ENCODE data around the gene OR2T10.
"Not testable (repeated sequence)": the region's sequence is repeated elsewhere in the genome, so short reads cannot be mapped to it uniquely, and the experiment has no call there.

The OR2T10 gene

DNA sequence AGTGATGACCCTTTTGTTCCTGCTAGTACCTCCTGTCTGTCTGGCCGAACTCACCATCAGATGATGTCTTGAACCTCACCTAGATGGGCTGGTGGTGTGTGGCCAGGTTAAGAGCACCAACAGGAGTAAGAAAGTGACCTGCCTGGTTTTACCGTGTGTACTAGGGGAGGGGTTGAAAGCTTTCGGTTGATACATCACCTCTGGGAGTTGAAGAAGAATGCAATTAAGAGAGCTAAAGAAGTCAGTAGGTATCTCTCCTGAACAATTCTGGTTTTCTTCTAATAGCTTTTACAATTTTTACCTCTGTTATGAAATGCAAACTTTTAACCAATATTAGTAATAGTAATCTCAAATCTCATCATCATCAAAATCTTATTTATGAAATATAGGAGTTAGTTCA, 34.8 kb downstream of the OR2T10 start, which contains the start of gene OR2T29:
Gene OR2T29, minus strand, starts transcription at position 101 of the 400 bp plus-strand sequence. CDS start 3,281 bp downstream, outside the sequence.
- not testable (repeated sequence) for H3K4me3 ChIP-seq (ENCODE audit: low read length)

- H3K4me3 ChIP-seq (ENCODE audit: low read length) = not testable (repeated sequence)
Measured at GRCh38 chr1:248551027-248551426, 46.5 kb downstream of the OR2T10 start.

- not testable (repeated sequence) for H3K4me3 ChIP-seq (ENCODE audit: low read length)
Measured at GRCh38 chr1:248547383-248547782, 50.1 kb downstream of the OR2T10 start.

All from GM08714 (cell line).